GM04503 (cell line): ENCODE results near the gene ZDHHC1.

Experiments used
- DNase-seq: peaks from one replicate; pipeline ENCODE4 v3.0.0-alpha.2; 2012; ENCODE audit warnings: low read depth

ZDHHC1 gene

GRCh38 chr16:67447508-67448076 is 31.3 kb upstream of the ZDHHC1 start:
- DNase-seq: no peak

GRCh38 chr16:67446968-67447507 is 30.8 kb upstream of the ZDHHC1 start:
- DNase-seq: no peak

- DNase-seq: no peak
Measured at GRCh38 chr16:67445913-67446907, 29.9 kb upstream of the ZDHHC1 start.

- no peak for DNase-seq
Measured at GRCh38 chr16:67445441-67445912, 29.2 kb upstream of the ZDHHC1 start.

GRCh38 chr16:67445126-67445426 is 28.8 kb upstream of the ZDHHC1 start:
- no peak for DNase-seq

GRCh38 chr16:67444259-67445125 is 28.2 kb upstream of the ZDHHC1 start:
- no peak for DNase-seq

GRCh38 chr16:67443265-67443664 is 27.0 kb upstream of the ZDHHC1 start:
- peak; percentile 54 for DNase-seq

- no peak for DNase-seq
Measured at GRCh38 chr16:67442581-67443255, 26.4 kb upstream of the ZDHHC1 start.

GRCh38 chr16:67441907-67442306 is 25.6 kb upstream of the ZDHHC1 start:
- no peak for DNase-seq

GRCh38 chr16:67441271-67441753 is 25.0 kb upstream of the ZDHHC1 start:
- no peak for DNase-seq

- no peak for DNase-seq
Measured at GRCh38 chr16:67438824-67439393, 22.6 kb upstream of the ZDHHC1 start.

- DNase-seq: no peak
Measured at GRCh38 chr16:67438098-67438791, 22.0 kb upstream of the ZDHHC1 start.

- no peak for DNase-seq
Measured at GRCh38 chr16:67437513-67437912, 21.2 kb upstream of the ZDHHC1 start.

- no peak for DNase-seq
Measured at GRCh38 chr16:67436640-67437193, 20.4 kb upstream of the ZDHHC1 start.

GRCh38 chr16:67435758-67436164 is 19.5 kb upstream of the ZDHHC1 start:
- DNase-seq: no peak

- no peak for DNase-seq
Measured at GRCh38 chr16:67433131-67433719, 16.9 kb upstream of the ZDHHC1 start.

GRCh38 chr16:67432506-67432890 is 16.2 kb upstream of the ZDHHC1 start:
- no peak for DNase-seq

- no peak for DNase-seq
Measured at GRCh38 chr16:67431775-67432505, 15.7 kb upstream of the ZDHHC1 start.
